ENCODE results near the gene ANKRD60. TPM values are rescaled to one million over a fixed set of nuclear protein-coding genes. Genes with fewer than 3 reads are reported as not detected.
A peak's percentile ranks its signal among the peaks of the same experiment; 100 is the strongest.

ANKRD60 gene
- polyA plus RNA-seq, 2 of the 4 experiments (the other 2 are of a cell fraction) = not detected

DNA sequence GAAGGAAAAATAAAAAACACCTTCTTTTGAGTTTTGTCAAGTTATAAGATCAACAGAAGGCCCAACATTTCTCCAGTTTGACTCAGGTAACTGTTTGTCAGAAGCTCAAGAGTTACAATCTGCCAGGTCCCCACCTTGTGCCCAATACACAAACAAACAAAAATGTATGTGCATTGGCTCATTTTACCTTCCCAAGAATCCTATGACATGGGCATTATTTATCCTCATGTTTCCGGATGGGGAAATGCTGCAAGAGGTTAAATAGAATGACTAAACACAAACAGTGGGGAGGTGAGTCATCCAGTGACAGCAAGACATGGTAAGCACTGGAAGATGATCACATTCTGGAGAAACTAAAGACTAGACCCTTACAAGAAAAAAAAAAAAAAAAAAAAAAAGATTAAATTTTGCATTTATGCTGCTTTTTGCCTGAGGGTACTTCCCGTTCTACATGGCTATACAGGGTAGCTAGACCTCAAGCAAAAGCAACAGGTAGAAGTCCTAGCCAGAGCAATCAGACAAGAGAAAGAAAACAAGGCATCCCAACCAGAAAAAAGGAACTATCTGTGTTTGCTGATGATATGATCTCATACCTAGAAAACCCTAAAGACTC is 23.6 kb upstream of the ANKRD60 start (continued):
- TF ChIP-seq ZSCAN20 (CRISPR knock-in tag; IDR thresholded peaks at IDR 0.05) (peak; percentile 82; the same call in 1 of the 2 replicates), CEBPB (IDR thresholded peaks at IDR 0.05) (peak; percentile 82 to 94)

DNA sequence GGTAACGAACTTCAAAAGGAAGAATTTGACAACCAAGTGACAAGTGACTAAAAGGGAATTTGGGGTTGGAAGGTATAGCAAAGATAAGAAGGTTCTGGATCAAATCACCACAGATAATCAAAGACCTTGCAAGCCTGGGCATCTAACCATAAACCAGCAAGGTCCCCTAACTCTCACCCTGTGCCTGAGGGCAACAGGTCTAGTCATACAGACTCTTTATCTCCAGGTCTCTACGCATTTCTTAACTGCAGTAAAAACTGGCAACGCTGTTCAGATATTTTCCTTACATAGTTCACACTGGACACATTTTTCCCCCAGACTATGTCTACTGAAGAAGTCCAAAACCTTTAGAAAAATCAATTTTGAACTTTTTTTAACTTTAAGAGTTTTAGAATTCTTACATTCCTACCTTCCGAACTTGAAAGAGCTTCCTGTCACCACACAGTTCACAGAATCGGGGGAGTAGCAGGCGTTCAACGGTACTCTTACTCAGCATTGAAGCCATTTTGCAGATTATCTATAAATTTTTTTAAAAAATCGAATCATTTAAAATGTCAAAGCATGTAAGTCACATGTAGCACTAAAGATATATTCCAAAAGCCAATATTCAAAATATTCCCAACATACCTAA is 23.0 kb upstream of the ANKRD60 start:
- FAIRE-seq = no peak
- H3K27ac ChIP-seq = peak overlapping the region; percentile 32 to 66; a peak in 5 of 6 replicates
- 76% methylated on average over 8 of the region's 8 CpGs for WGBS (ENCODE audit: missing lambda C conversion rate)
- TF ChIP-seq ZNF302 (CRISPR knock-in tag; IDR thresholded peaks at IDR 0.05) (no peak), FOSL2 (IDR thresholded peaks at IDR 0.05) (no peak), FOSL2 (CRISPR knock-in tag; IDR thresholded peaks at IDR 0.05) (no peak), POLR2AphosphoS2 (conservative IDR thresholded peaks at IDR 0.05; ENCODE audit: low read length) (no peak), EHF (CRISPR knock-in tag; IDR thresholded peaks at IDR 0.05) (no peak), RCOR1 (IDR thresholded peaks at IDR 0.05; ENCODE audit: low read depth, low read length) (no peak), HOXB5 (CRISPR knock-in tag; IDR thresholded peaks at IDR 0.05) (no peak), HOXB13 (CRISPR knock-in tag; IDR thresholded peaks at IDR 0.05; ENCODE audit: low read depth) (no peak), POLR2A (IDR thresholded peaks at IDR 0.05; ENCODE audit: low read length) (no peak), JUN (IDR thresholded peaks at IDR 0.05) (no peak), HDAC2 (IDR thresholded peaks at IDR 0.05) (no peak), EP300 (IDR thresholded peaks at IDR 0.05) (no peak), TFCP2L1 (CRISPR knock-in tag; IDR thresholded peaks at IDR 0.05) (no peak)
- TF ChIP-seq, protein P1, sequence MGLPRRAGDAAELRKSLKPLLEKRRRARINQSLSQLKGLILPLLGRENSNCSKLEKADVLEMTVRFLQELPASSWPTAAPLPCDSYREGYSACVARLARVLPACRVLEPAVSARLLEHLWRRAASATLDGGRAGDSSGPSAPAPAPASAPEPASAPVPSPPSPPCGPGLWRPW (IDR thresholded peaks at IDR 0.05) = no peak
- TF ChIP-seq, protein P2, sequence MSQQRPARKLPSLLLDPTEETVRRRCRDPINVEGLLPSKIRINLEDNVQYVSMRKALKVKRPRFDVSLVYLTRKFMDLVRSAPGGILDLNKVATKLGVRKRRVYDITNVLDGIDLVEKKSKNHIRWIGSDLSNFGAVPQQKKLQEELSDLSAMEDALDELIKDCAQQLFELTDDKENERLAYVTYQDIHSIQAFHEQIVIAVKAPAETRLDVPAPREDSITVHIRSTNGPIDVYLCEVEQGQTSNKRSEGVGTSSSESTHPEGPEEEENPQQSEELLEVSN (IDR thresholded peaks at IDR 0.05; ENCODE audit: borderline replicate concordance, low read depth) = no peak
- TF ChIP-seq, protein P3, sequence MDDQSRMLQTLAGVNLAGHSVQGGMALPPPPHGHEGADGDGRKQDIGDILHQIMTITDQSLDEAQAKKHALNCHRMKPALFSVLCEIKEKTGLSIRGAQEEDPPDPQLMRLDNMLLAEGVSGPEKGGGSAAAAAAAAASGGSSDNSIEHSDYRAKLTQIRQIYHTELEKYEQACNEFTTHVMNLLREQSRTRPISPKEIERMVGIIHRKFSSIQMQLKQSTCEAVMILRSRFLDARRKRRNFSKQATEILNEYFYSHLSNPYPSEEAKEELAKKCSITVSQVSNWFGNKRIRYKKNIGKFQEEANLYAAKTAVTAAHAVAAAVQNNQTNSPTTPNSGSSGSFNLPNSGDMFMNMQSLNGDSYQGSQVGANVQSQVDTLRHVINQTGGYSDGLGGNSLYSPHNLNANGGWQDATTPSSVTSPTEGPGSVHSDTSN (IDR thresholded peaks at IDR 0.05) = no peak
- TF ChIP-seq, protein P4, sequence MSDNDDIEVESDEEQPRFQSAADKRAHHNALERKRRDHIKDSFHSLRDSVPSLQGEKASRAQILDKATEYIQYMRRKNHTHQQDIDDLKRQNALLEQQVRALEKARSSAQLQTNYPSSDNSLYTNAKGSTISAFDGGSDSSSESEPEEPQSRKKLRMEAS (IDR thresholded peaks at IDR 0.05) = no peak
- DNase-seq (ENCODE audit: low read depth in 1 of 2, low spot score in 1 of 2) = no peak
- ChIA-PET POLR2A (no interaction called here), CTCF (interaction anchor here (0.8 to 1.2 kb wide), 4 partner anchors 14 to 400 kb away, joined by 3 to 4 read pairs (median 4); partner anchors contain the start of gene STX16)
- H3K4me3 ChIP-seq = no peak overlapping the region
- no peak for ATAC-seq
- peaks cover 5% of the 10 kb centered on the region; the same call in 2 of the 3 replicates for H3K9me3 ChIP-seq
- H3K4me1 ChIP-seq = peaks cover 19% of the 10 kb centered on the region
- peak overlapping the region; percentile 59 for H3K4me2 ChIP-seq

DNA sequence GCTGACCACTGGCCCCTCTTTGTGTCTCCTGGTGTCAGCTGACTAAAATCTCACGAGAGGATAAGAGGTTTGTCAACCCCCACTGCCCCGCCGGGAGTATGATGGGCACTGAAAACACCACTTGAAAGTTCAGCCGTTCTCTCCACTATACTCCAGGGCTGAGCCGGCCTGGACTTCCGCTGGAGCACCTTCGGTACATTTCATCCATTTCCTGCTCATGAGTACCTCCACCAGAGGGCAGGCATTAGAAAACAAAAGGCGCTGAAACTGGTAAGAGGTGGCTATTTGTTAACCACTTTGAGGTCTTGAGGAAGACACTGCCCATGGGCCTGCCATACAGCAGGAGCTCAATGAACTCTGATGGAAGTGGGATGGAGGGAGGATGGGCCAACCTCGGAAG is 17.9 kb upstream of the ANKRD60 start:
- TF ChIP-seq POLR2AphosphoS2 (conservative IDR thresholded peaks at IDR 0.05; ENCODE audit: low read length) (no peak), ZSCAN20 (CRISPR knock-in tag; IDR thresholded peaks at IDR 0.05) (no peak), KDM1A (IDR thresholded peaks at IDR 0.05; ENCODE audit: low read depth) (no peak), CEBPB (IDR thresholded peaks at IDR 0.05) (no peak), BHLHE40 (IDR thresholded peaks at IDR 0.05; ENCODE audit: low read depth, low read length) (no peak), RARB (CRISPR knock-in tag; IDR thresholded peaks at IDR 0.05) (no peak), HOXB13 (CRISPR knock-in tag; IDR thresholded peaks at IDR 0.05; ENCODE audit: low read depth) (no peak), RAD21 (conservative IDR thresholded peaks at IDR 0.05 in 1 of 2, IDR thresholded peaks at IDR 0.05 in 1 of 2) (peak; percentile 52 to 62; a peak in 4 of 5 replicates), TP53 (CRISPR knock-in tag; IDR thresholded peaks at IDR 0.05) (no peak), SMC3 (IDR thresholded peaks at IDR 0.05) (peak; percentile 70), NFE2L2 (conservative IDR thresholded peaks at IDR 0.05; ENCODE audit: low read length) (no peak)
- TF ChIP-seq, protein P5, sequence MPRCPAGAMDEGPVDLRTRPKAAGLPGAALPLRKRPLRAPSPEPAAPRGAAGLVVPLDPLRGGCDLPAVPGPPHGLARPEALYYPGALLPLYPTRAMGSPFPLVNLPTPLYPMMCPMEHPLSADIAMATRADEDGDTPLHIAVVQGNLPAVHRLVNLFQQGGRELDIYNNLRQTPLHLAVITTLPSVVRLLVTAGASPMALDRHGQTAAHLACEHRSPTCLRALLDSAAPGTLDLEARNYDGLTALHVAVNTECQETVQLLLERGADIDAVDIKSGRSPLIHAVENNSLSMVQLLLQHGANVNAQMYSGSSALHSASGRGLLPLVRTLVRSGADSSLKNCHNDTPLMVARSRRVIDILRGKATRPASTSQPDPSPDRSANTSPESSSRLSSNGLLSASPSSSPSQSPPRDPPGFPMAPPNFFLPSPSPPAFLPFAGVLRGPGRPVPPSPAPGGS (IDR thresholded peaks at IDR 0.05) = no peak
- TF ChIP-seq, protein P6, sequence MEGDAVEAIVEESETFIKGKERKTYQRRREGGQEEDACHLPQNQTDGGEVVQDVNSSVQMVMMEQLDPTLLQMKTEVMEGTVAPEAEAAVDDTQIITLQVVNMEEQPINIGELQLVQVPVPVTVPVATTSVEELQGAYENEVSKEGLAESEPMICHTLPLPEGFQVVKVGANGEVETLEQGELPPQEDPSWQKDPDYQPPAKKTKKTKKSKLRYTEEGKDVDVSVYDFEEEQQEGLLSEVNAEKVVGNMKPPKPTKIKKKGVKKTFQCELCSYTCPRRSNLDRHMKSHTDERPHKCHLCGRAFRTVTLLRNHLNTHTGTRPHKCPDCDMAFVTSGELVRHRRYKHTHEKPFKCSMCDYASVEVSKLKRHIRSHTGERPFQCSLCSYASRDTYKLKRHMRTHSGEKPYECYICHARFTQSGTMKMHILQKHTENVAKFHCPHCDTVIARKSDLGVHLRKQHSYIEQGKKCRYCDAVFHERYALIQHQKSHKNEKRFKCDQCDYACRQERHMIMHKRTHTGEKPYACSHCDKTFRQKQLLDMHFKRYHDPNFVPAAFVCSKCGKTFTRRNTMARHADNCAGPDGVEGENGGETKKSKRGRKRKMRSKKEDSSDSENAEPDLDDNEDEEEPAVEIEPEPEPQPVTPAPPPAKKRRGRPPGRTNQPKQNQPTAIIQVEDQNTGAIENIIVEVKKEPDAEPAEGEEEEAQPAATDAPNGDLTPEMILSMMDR (IDR thresholded peaks at IDR 0.05) = peak; percentile 51
- H3K9me3 ChIP-seq = no peaks in the 10 kb centered on the region
- ATAC-seq (peak; percentile 70 to 86), DNase-seq (ENCODE audit: low read depth in 1 of 2, low spot score in 1 of 2) (peak; percentile 25 to 67), FAIRE-seq (no peak)
- H3K4me3 ChIP-seq = no peak overlapping the region
- H3K4me1 ChIP-seq = peaks cover 6% of the 10 kb centered on the region
- ChIA-PET CTCF (interaction anchor here (0.5 to 4.6 kb wide), 24 partner anchors 10 to 593 kb away, joined by 3 to 60 read pairs (median 4); partner anchors contain the start of gene STX16), POLR2A (interaction anchor here (1.3 to 1.9 kb wide), 2 partner anchors 143 to 405 kb away, joined by 4 to 5 read pairs; partner anchors contain the start of genes STX16 and VAPB)
- H3K27ac ChIP-seq = no peak overlapping the region
- whole genome bisulfite sequencing (ENCODE audit: missing lambda C conversion rate) = 58% methylated on average over 9 of the region's 9 CpGs
- no peak overlapping the region for H3K4me2 ChIP-seq

Data from A549 (cell line).